CD1c-positive myeloid dendritic cell (primary cell): Measurements from ENCODE around the gene OPN1MW.
"Not testable (repeated sequence)": the region's sequence is repeated elsewhere in the genome, so short reads cannot be mapped to it uniquely, and the experiment has no call there.

Source experiments
- DNase-seq: peaks from one replicate; pipeline ENCODE4 v3.0.0-alpha.2; 2016; ENCODE audit errors: extremely low spot score

Gene OPN1MW

GRCh38 chrX:154182296-154182695, at the start of gene OPN1MW:
TSS of gene OPN1MW (plus strand) at chrX:154182596. CDS start at chrX:154182678, 82 bp downstream.
- DNase-seq: not testable (repeated sequence)

- no peak for DNase-seq
Measured at GRCh38 chrX:154135458-154136229, 46.8 kb upstream of the OPN1MW start.

DNA sequence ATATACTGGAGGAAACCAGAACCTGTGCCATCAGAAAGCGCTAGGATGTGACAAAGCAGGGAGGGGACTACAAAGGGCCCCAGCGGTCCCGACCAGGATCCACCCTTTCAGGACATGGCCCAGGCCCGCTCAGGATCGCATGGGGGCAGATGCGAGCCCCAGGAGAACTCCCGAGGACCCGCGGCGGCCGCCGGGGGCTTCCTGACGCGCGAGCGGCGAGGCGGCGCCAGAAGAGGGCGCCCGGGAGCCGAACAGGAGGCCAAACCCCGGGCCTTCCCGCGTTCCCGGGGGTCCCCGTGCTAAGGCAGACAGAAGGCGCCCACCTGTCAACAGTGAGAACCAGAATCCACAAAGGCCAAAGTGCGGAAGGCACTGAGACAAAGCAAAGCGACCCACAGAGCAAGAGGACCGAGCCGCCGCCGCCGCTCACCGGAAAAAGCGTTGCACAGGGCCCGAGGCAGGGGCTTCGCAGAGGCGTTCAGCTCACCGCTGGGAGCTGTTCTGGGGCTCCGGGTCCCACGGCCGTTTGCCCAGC, 45.7 kb upstream of the OPN1MW start:
- DNase-seq: peak; percentile 58

DNA sequence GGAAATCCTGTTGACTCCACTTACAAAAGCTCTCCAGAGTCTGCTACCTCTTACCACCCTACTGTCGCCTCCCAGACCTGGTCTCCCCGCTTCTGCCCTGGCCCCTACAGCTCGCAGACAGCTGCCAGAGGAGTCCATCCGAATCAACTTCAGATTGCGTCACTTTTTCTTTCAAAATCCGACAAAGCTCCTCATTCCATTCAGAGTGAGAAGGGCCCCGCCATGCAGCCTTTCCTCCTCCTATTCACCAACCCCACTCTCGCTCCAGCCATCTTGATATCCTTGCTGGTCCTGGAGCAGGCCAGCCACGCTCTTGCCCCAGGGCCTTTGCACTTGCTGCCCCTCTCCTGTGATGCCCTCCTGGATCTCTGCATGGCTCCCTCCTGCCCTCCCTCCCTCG, 43.5 kb upstream of the OPN1MW start:
- DNase-seq: no peak

DNA sequence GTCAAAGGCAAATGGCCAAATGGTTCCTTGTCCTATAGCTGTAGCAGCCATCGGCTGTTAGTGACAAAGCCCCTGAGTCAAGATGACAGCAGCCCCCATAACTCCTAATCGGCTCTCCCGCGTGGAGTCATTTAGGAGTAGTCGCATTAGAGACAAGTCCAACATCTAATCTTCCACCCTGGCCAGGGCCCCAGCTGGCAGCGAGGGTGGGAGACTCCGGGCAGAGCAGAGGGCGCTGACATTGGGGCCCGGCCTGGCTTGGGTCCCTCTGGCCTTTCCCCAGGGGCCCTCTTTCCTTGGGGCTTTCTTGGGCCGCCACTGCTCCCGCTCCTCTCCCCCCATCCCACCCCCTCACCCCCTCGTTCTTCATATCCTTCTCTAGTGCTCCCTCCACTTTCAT, 42.2 kb upstream of the OPN1MW start:
- no peak for DNase-seq

- DNase-seq: no peak
Measured at GRCh38 chrX:154140742-154141141, 41.7 kb upstream of the OPN1MW start.

- DNase-seq: no peak
Measured at GRCh38 chrX:154142386-154142785, 40.0 kb upstream of the OPN1MW start.

GRCh38 chrX:154142950-154143745, 39.2 kb upstream of the OPN1MW start:
- DNase-seq: no peak

DNA sequence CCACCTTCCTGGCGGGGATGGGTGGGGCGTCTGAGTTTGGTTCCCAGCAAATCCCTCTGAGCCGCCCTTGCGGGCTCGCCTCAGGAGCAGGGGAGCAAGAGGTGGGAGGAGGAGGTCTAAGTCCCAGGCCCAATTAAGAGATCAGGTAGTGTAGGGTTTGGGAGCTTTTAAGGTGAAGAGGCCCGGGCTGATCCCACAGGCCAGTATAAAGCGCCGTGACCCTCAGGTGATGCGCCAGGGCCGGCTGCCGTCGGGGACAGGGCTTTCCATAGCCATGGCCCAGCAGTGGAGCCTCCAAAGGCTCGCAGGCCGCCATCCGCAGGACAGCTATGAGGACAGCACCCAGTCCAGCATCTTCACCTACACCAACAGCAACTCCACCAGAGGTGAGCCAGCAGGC, 38.4 kb upstream of the OPN1MW start, which contains the start of gene OPN1LW:
TSS of gene OPN1LW (plus strand) at position 234 of the 400 bp plus-strand sequence. CDS start at position 275, 41 bp downstream.
- not testable (repeated sequence) for DNase-seq

GRCh38 chrX:154151030-154151429, 31.4 kb upstream of the OPN1MW start:
- DNase-seq: not testable (repeated sequence)

DNA sequence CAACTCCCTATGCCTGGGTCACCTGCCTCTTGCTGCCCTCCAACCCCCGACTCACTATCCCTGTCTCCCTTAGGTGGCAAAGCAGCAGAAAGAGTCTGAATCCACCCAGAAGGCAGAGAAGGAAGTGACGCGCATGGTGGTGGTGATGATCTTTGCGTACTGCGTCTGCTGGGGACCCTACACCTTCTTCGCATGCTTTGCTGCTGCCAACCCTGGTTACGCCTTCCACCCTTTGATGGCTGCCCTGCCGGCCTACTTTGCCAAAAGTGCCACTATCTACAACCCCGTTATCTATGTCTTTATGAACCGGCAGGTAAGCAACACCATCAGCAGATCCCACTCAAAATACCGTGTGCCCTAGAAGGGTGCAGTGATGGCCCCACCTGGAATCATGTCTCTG, 26.2 kb upstream of the OPN1MW start:
- not testable (repeated sequence) for DNase-seq

- DNase-seq: not testable (repeated sequence)
Measured at GRCh38 chrX:154157207-154157606, 25.2 kb upstream of the OPN1MW start.

GRCh38 chrX:154159345-154159744, 23.1 kb upstream of the OPN1MW start:
- not testable (repeated sequence) for DNase-seq

DNA sequence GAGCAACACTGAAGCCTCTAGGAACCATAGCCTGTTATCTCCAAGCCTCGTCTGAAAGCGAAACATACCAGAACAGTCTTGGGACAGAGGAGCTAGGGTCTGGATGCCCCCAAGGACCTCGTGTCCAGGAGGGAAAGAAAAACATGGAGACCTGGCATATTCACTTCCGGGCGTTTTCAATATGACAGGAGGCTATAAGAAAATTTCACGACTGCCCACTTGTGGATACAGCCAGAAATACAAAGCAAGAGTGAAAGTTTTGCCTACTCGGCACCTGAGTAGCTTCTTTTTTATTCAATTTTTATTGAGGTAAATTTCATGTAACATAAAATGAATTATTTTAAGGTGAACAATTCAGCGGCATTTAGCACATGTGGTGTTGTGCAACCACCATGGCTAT, 17.5 kb upstream of the OPN1MW start:
- not testable (repeated sequence) for DNase-seq

- DNase-seq: not testable (repeated sequence)
Measured at GRCh38 chrX:154168384-154168783, 14.0 kb upstream of the OPN1MW start.

DNA sequence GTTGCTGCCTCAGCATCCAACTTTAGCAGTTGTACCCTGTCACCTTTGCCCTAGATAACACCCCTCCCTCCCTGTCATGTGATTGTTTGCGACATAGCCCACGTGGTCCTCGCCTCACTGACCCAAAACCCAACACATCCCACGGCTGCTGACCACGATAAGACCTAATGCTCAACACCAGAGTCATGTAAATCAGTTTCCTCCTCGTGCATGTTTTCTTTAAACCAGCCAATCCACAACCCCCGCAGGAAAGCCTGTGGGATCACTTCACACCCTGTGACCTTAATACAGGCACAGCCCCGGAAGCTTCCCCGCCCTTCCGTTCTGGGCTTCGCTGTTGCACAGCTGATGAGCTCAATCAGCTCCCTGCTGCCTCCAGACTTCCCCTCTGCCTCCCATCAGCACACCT, 9.9 kb upstream of the OPN1MW start:
- not testable (repeated sequence) for DNase-seq

GRCh38 chrX:154174356-154174755, 8.0 kb upstream of the OPN1MW start:
- not testable (repeated sequence) for DNase-seq

DNA sequence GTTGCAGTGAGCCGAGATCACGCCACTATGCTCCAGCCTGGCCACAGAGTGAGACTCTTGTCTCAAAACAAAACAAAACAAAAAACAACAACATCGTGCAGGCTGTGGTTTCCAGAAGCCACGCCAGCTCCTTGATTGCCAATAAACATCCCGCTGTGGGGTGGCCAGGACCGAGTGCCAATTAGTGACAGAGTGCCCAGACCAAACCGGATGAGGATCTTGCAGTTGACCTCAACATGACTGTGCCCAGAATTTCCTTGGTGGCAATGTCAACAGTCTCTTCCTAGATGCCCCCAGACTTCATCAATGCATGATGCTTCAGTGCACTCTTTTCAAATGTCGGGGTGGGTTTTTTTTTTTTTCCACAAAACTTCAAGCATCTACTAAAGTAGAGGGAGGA, 1.4 kb downstream of the OPN1MW start:
- DNase-seq: not testable (repeated sequence)

- not testable (repeated sequence) for DNase-seq
Measured at GRCh38 chrX:154192846-154193245, 10.4 kb downstream of the OPN1MW start.

DNA sequence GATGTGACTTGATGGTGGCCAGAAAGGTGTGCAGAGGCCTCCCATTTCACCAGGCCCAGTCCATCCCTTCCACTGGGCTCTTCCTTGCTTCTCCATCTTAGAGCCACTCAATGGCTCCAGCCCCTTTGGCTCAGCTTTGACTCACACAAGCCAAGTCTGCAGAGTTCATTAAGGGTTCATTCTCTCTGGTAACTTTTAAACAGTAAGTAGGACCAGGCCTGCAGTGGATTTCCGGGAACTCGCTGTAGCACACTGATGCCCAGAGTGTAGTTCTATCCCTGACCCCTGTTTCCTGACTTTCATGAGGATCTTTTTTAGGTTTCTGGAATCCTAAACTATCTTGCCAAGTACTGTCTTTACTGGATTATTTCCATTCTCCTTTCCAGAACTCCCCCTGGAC, 11.9 kb downstream of the OPN1MW start:
- DNase-seq: not testable (repeated sequence)

- not testable (repeated sequence) for DNase-seq
Measured at GRCh38 chrX:154196466-154196865, 14.1 kb downstream of the OPN1MW start.

- not testable (repeated sequence) for DNase-seq
Measured at GRCh38 chrX:154209670-154210418, 27.4 kb downstream of the OPN1MW start.
